ENCODE results near the gene OPN1SW.
A peak's percentile ranks its signal among the peaks of the same experiment; 100 is the strongest.

The OPN1SW gene

DNA sequence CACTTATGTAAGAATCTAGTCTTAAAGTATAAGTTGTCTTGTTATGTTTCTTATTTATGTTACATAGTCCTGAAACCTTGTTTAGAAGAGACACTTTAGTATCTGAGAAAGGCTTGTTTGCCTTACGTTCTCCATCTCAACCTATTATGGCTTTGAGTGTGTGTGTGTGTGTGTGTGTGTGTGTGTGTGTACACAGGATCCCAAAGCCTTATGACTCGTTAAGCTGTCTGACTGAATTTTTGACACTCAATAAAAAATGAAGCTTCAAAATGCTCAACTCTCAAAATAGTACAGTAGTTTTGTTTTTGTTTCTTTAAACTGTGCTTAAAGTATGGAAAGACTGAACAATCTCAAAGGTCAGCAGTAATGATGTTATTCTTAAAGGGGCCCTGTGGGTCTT, 18.4 kb downstream of the OPN1SW start:
- peak; percentile 33 for DNase-seq

DNA sequence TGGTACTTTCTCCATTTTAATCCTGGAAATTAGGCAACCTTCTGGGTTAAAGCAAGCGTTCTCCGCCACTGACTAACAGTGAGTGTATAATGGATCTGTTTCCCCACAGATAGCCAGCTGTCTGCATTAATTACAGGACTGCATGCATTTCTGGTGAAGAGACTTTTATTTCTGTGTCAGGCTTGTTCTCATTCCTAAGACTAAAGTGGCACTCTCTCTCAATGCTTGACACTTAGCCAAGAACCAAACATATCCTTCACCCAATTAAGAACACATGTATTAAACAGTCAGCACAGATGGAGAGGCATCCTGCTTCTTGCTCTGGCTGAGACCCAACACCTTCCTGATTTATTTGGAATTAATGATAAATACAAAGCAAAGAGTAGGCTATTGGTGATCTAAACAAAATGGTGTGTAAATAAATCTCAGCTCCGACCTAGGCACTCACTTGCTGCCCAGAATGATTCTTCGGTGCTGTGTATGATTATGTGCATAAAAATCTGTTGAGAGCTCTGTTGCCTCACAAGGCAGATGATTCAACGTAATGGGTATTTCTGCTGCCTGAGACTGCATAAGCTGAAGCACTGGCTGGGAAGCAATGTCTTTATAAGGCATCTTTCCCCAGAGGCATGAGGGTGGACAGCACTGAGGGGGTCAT, 19.6 kb downstream of the OPN1SW start:
- peak; percentile 84 for DNase-seq

DNA sequence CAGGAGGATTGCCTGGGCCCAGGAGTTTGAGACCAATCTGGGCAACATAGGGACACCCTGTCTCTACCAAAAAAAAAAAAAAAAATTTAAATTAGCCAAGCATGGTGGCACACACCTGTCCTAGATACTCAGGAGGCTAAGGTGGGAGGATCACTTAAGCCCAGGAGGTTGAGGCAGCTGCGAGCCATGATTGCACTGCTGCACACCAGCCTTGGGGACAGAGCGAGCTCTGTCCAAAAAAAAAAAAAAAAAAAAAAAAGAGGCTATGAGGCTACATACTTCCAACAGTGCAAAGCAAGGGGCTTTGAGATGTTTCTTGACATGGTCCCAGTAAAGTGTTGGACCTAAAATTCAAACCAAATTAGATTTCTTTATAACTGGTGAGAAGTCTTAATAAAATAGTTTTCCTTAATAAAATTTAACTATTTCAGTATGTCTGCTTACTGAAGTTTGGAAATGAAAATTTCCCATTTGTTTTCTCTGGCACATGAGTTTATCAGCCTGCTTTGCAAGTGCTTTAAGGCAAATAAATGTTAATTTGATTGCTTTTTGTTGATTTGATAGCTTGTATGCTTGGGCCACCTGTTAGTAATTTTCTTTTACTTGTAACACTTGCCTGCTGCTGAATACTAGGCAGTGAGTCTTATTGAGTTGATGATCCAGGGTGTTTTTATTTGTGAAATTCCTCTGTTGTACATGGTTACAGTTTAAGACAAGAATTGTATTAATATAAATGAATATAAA, 20.3 kb downstream of the OPN1SW start:
- DNase-seq: peak; percentile 40

DNA sequence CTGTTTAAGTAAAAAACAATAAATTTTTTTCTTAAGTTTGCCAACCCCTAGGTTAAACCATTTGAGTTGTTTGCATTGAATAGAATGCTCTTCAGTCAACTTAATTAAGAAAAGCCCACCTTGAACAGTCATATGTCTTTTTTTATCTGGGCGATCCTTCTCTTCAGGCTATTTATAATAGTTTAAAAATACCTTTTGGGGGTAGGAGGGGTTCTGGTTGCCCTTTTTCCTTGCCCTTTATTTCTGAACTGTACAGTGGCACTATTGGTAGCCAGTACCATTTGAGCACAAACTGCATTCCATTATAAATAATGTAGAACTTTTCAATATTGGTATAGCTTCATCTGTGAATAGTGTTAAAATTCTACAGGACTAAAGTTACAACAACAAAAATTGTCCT, 23.3 kb downstream of the OPN1SW start:
- DNase-seq: no peak

DNA sequence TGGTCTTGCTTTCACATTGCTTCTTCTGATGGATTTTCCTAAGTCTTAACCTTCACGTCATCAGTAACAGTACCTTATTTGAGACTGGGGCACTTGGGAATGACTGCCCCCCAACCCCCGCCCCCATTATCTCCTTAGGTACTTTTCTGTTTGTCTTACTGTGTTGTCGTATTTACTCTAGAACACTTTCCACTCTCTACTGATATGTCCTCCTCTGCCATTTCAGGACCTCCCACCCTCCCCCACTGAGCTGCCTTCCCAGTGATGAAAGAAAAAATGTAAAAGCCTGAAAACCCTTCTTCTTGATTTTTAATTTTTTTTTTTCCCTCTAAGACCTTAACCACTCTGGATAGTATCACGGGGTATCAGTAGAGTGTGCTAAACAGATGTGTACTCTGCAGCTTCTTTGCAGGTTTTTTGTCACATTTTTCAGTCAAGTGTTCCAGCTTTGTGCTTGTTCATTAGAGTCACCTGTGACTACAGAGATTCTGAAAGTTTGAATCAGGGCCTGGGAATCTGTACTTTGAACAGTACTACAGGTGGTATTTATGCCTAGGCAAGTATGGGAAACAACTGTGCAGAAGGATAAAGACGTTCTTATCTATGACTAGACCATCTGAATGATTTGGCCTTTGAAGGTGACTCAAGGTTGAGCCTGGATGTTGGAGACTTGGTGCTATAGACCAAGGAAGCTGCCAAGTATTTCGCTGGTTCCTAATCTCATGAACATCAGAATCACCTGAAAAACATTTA, 28.1 kb downstream of the OPN1SW start:
- DNase-seq: no peak

- DNase-seq: no peak
These were observed 29.9 kb downstream of the OPN1SW start for GRCh38 chr7:128745706-128746105.

- no peak for DNase-seq
These were observed 31.2 kb downstream of the OPN1SW start for GRCh38 chr7:128744366-128744905.

DNA sequence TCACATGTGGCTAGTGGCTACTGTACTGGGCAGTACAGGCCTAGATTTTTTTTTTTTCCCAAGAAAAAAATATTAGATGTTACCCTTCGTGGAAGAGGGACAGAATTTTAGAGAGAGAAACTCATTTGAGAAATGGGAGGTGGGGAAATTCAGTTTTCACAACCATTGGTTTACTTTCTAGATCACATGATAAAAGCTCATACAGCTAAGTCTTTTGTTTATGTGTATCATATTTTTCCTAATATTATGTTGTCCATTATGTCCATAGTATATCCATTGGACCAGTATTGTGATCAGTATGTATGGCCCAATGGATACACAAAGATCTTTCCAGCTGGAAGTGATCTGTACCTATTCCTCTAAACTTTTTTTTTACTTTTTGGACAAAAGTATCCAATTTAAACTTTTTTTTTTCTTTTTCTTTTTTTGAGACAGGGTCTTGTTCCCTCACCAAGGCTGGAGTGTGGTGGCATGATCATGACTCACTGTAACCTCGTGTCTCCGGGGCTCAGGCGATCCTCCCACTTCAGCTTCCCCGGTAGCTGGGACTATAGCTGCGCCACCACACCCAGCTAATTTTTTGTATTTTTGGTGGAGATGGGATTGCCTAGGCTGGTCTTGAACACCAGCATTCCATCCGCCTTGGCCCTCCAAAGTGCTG, 32.4 kb downstream of the OPN1SW start:
- no peak for DNase-seq

DNA sequence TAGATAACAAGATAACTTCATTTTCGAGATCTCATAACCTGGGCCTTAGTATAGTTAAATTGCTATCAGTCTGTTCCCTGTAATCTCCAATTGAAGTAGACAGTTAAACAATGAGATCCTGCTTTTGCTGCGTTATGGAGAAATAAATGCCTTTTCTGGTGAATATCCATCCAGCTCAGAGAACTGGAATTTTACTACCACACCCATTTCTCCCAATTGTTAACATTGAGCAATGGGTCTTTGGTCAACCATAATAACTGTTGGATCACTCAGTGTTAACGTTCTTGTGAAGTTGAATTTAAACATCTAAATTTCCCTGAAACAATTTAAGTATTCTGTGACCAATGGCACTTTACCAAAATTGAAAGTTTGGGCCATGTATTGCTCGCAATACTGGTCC, 33.4 kb downstream of the OPN1SW start:
- no peak for DNase-seq

DNA sequence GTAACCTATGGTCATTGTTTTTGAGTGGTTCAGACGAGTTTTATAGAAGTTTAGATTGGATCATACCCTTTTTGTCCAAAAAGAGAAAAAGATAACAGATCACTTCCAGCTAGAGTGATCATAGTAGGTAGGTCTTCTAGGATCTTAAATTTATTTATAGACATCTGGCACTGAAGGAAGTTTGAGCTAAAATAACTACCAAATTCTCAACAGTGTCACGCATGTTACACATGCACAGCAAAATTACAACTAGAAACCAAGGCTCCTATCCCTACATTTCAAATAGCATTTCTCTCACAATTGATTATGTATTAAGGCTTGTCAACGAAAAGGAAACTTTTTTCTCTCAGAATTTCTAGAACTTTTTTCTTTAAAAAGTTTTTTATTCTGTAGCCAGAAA, 34.1 kb downstream of the OPN1SW start:
- DNase-seq: no peak

GRCh38 chr7:128740996-128741395, 34.6 kb downstream of the OPN1SW start:
- no peak for DNase-seq

GRCh38 chr7:128739990-128740682, 35.5 kb downstream of the OPN1SW start:
- no peak for DNase-seq

GRCh38 chr7:128739048-128739962, 36.3 kb downstream of the OPN1SW start, which contains the start of gene CALU:
Gene CALU (plus strand): TSS chr7:128739359. CDS start chr7:128748584, 9,225 bp downstream.
- DNase-seq: peak; percentile 99

DNA sequence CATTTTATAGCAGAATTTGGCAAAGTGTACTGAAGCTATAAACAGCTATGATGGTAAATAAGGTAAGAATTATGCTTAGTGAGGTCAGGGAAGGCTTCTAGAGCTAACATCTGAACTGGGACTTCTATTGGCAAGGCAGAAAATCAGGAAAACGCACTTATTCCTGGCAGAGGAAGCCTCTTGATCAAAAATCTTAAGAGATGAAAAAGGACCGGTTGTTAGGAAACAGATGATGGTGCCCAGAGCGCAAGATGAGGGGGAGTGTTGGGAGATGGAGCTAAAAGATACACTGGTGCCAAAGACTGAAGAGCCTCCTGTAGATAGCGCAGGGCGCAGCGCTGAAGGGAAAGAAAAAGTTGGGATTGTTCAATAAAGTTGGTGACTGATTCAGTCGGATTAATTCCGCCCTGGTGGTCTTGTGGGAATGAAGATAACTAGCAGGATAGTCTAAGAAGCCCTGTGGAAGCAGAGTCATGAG, 37.0 kb downstream of the OPN1SW start:
- no peak for DNase-seq

- DNase-seq: no peak
These were observed 37.7 kb downstream of the OPN1SW start for GRCh38 chr7:128737867-128738385.

DNA sequence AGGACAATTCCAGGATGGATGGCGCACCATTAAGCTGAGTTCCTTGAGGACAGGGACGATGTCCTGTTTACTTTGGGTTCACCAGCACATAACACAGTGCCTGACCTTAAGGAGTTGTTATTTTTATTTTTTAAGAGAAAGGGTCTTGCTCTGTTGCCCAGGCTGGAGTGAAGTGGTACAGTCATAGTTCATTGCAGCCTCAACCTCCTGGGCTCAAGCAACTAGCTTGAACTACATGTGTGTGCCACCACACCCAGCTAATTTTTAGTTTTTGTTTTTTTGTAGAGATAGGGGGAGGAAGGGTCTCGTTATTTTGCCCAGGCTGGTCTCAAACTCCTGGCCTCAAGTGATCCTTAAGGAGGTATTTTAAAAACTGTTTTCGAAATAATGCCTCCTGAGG, 38.2 kb downstream of the OPN1SW start:
- no peak for DNase-seq

DNA sequence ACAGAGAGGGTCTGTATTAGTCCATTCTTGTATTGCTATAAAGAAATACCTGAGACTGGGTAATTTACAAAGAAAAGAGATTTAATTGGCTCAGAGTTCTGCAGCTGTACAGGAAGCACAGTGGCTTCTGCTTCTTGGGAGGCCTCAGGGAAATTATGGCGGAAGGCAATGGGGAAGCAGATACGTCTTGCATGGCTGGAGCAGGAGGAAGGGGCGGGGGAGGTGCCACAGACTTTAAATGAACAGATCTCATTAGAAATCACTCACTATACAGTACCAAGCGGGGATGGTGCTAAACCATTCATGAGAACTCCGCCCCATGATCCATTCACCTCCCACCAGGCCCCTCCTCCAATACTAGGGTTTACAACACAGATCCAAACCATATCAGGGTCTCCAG, 40.2 kb downstream of the OPN1SW start:
- DNase-seq: no peak

GRCh38 chr7:128734890-128735289, 40.7 kb downstream of the OPN1SW start:
- no peak for DNase-seq

GRCh38 chr7:128733278-128733645, 42.3 kb downstream of the OPN1SW start:
- DNase-seq: no peak

DNA sequence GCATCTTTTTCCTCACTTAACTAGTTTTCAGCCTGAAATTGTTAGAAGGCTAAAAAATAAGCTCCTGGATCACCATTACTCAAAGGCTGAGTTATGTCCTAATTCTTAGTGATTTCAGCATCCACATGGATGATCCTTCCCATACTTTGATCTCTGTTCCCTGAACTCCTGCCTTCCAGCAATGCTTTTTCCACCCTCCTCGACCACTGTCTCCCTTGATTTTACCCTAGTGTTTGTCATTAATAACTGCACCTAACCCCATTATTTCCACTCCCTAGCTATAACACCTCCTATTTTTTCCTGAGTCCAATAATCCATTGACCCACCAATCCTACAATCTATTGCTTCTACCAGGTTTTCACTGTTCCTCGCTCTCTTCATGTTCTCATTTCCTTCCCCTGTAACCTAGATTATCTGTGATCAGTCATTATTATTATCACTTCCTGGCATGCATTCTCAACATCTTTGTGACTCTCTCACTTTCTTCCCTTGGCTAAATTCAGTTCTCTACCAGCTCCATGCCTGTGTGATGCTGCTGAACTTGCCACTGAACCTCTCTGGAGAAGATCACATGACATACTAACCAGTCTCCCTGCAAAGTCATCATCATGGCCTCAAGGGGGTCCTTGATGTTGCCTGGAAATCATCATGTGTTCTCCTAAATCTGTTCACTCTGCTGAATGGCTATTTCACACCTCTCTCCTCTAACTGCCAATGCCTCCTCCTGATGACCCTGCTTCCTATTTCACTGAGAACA, 42.9 kb downstream of the OPN1SW start:
- DNase-seq: no peak

All from NCI-H69 (cell line).